ENCODE results near the gene ADAMTS10. TPM values are rescaled to one million over a fixed set of nuclear protein-coding genes. Genes with fewer than 3 reads are reported as not detected.

ADAMTS10 gene
- total and polyA plus RNA-seq, 2 of the 13 experiments (the other 11 are each of a cell fraction or from before 2014, with no cell fraction given): 0.49 to 1.7 TPM

- TF ChIP-seq, protein P1, sequence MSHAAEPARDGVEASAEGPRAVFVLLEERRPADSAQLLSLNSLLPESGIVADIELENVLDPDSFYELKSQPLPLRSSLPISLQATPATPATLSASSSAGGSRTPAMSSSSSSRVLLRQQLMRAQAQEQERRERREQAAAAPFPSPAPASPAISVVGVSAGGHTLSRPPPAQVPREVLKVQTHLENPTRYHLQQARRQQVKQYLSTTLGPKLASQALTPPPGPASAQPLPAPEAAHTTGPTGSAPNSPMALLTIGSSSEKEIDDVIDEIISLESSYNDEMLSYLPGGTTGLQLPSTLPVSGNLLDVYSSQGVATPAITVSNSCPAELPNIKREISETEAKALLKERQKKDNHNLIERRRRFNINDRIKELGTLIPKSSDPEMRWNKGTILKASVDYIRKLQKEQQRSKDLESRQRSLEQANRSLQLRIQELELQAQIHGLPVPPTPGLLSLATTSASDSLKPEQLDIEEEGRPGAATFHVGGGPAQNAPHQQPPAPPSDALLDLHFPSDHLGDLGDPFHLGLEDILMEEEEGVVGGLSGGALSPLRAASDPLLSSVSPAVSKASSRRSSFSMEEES (CRISPR knock-in tag; IDR thresholded peaks at IDR 0.05): no peak
- TF ChIP-seq POGK (CRISPR knock-in tag; conservative IDR thresholded peaks at IDR 0.05) (0 out of 2 replicates have a peak, but pooled peaks have one; percentile 24), ZNF841 (CRISPR knock-in tag; IDR thresholded peaks at IDR 0.05; ENCODE audit: borderline replicate concordance) (no peak), ZSCAN9 (CRISPR knock-in tag; IDR thresholded peaks at IDR 0.05; ENCODE audit: borderline replicate concordance) (0 out of 2 replicates have a peak, but pooled peaks have one; percentile 44), ARNTL (CRISPR knock-in tag; IDR thresholded peaks at IDR 0.05) (no peak), ZNF816 (CRISPR knock-in tag; IDR thresholded peaks at IDR 0.05; ENCODE audit: borderline replicate concordance) (no peak), ZNF512B (CRISPR knock-in tag; IDR thresholded peaks at IDR 0.05; ENCODE audit: borderline replicate concordance) (no peak), HNRNPUL1 (IDR thresholded peaks at IDR 0.05; ENCODE audit: low read depth, low read length) (no peak), LBX2 (CRISPR knock-in tag; IDR thresholded peaks at IDR 0.05; ENCODE audit: borderline replicate concordance) (no peak), IKZF4 (CRISPR knock-in tag; IDR thresholded peaks at IDR 0.05; ENCODE audit: borderline replicate concordance, low read depth, not compliant biosample characterization) (no peak), ZNF343 (CRISPR knock-in tag; IDR thresholded peaks at IDR 0.05) (no peak), NAIF1 (CRISPR knock-in tag; IDR thresholded peaks at IDR 0.05; ENCODE audit: borderline replicate concordance) (no peak), ELF1 (CRISPR knock-in tag; IDR thresholded peaks at IDR 0.05) (peak; percentile 79), DNMT3B (CRISPR knock-in tag; conservative IDR thresholded peaks at IDR 0.05) (no peak)
- TF ChIP-seq, protein P2, sequence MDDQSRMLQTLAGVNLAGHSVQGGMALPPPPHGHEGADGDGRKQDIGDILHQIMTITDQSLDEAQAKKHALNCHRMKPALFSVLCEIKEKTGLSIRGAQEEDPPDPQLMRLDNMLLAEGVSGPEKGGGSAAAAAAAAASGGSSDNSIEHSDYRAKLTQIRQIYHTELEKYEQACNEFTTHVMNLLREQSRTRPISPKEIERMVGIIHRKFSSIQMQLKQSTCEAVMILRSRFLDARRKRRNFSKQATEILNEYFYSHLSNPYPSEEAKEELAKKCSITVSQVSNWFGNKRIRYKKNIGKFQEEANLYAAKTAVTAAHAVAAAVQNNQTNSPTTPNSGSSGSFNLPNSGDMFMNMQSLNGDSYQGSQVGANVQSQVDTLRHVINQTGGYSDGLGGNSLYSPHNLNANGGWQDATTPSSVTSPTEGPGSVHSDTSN (CRISPR knock-in tag; IDR thresholded peaks at IDR 0.05; ENCODE audit: borderline replicate concordance): no peak
- TF ChIP-seq, protein P3, sequence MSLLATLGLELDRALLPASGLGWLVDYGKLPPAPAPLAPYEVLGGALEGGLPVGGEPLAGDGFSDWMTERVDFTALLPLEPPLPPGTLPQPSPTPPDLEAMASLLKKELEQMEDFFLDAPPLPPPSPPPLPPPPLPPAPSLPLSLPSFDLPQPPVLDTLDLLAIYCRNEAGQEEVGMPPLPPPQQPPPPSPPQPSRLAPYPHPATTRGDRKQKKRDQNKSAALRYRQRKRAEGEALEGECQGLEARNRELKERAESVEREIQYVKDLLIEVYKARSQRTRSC (CRISPR knock-in tag; IDR thresholded peaks at IDR 0.05; ENCODE audit: low read depth): no peak
These were observed 29.7 kb downstream of the ADAMTS10 start (continued) for GRCh38 chr19:8580710-8581281.

Data from HepG2 (cell line).